IMR-90 (cell line): ENCODE data around the gene PPARD. TPM values are rescaled to one million over a fixed set of nuclear protein-coding genes. Genes with fewer than 3 reads are reported as not detected.

Experiments
- ATAC-seq: fragments of 200-7000 bp; cut with Tn5 transposase; 2 replicates; pipeline ENCODE4 v1.9.1; 2020; ENCODE audit warnings: low read depth, mild to moderate bottlenecking, moderate library complexity
- BruUV-seq: library from RNA; stranded (reverse); fragments of 400-500 nt; replicated peaks from 2 replicates; lab custom pipeline; 2021; lab: Mats Ljungman, UMichigan
- CTCF ChIA-PET: fragments of 300-600 bp; formaldehyde crosslinking; extraction: SDS; loops from one replicate; lab custom pipeline; 2021; ENCODE audit warnings: antibody characterized with exemption; lab: Yijun Ruan, JAX
- POLR2A ChIA-PET: fragments of 300-600 bp; sonication (Branson Sonifier 250); formaldehyde crosslinking; loops from one replicate; lab custom pipeline; 2022; ENCODE audit warnings: antibody characterized with exemption; ENCODE audit not compliant: unreplicated experiment; lab: Charles Lee
- DNase-seq: peaks from one replicate; pipeline ENCODE4 v3.0.0; 2013
- H2AFZ ChIP-seq: replicated peaks from 2 replicates; pipeline ENCODE3; 2013; ENCODE audit warnings: low read length, mild to moderate bottlenecking; ENCODE audit not compliant: poor library complexity
- H2AK5ac ChIP-seq: 2 replicates; pipeline ENCODE4 v1.6.1; 2013; ENCODE audit warnings: low read depth, low read length, inconsistent platforms
- H2AK9ac ChIP-seq: replicated peaks from 2 replicates; pipeline ENCODE3; 2013; ENCODE audit warnings: mild to moderate bottlenecking, low read depth, low read length, moderate library complexity; ENCODE audit not compliant: poor library complexity
- H2BK120ac ChIP-seq: 2 replicates; pipeline ENCODE4 v1.6.1; 2013; ENCODE audit warnings: low read depth, low read length, inconsistent platforms
- H2BK15ac ChIP-seq: 3 replicates; pipeline ENCODE4 v1.6.1; 2013; ENCODE audit warnings: low read depth, low read length, inconsistent platforms
- H2BK20ac ChIP-seq: 2 replicates; pipeline ENCODE4 v1.6.1; 2013; ENCODE audit warnings: low read depth, mild to moderate bottlenecking, inconsistent platforms, low read length, moderate library complexity
- H2BK5ac ChIP-seq: 2 replicates; pipeline ENCODE4 v1.6.1; 2013; ENCODE audit warnings: mild to moderate bottlenecking, low read depth, low read length, inconsistent platforms; ENCODE audit not compliant: poor library complexity, severe bottlenecking
- H3K14ac ChIP-seq: replicated peaks from 2 replicates; pipeline ENCODE4 v1.6.1; 2013; ENCODE audit warnings: low read depth, low read length, inconsistent platforms
- H3K18ac ChIP-seq: 2 replicates; pipeline ENCODE4 v1.6.1; 2013; ENCODE audit warnings: low read depth, low read length, control low read depth
- H3K23ac ChIP-seq: 2 replicates; pipeline ENCODE4 v1.6.1; 2013; ENCODE audit warnings: low read depth, low read length, inconsistent platforms
- H3K27ac ChIP-seq: 2 replicates; pipeline ENCODE4 v1.5.1; 2013; ENCODE audit warnings: mild to moderate bottlenecking, control low read depth, low read length; ENCODE audit not compliant: insufficient read depth
- H3K27me3 ChIP-seq: 2 replicates; pipeline ENCODE4 v1.6.1; 2013; ENCODE audit warnings: low read length; ENCODE audit not compliant: control insufficient read depth, insufficient read depth
- H3K36me3 ChIP-seq: 2 replicates; pipeline ENCODE4 v1.6.1; 2013; ENCODE audit warnings: low read length, mixed read lengths; ENCODE audit not compliant: control insufficient read depth, insufficient read depth
- H3K4ac ChIP-seq: 2 replicates; pipeline ENCODE4 v1.6.1; 2013; ENCODE audit warnings: low read depth, low read length, inconsistent platforms
- H3K4me1 ChIP-seq: 2 replicates; pipeline ENCODE4 v1.6.1; 2013; ENCODE audit warnings: low read length, mixed read lengths; ENCODE audit not compliant: control insufficient read depth, insufficient read depth
- H3K4me2 ChIP-seq: 2 replicates; pipeline ENCODE4 v1.6.1; 2013; ENCODE audit warnings: low read depth, mild to moderate bottlenecking, control low read depth, low read length, moderate library complexity
- H3K4me3 ChIP-seq: 2 replicates; pipeline ENCODE4 v1.5.1; 2013; ENCODE audit warnings: low read depth, mild to moderate bottlenecking, control low read depth, low read length, moderate library complexity; ENCODE audit not compliant: insufficient read depth
- H3K56ac ChIP-seq: 2 replicates; pipeline ENCODE4 v1.6.1; 2013; ENCODE audit warnings: low read length, inconsistent platforms; ENCODE audit not compliant: insufficient read depth; ENCODE audit errors: extremely low read depth
- H3K79me1 ChIP-seq, 2 experiments: 2 replicates each; pipeline ENCODE4 v1.6.1; 2013; ENCODE audit warnings: low read length in 2 of 2, inconsistent platforms in 1 of 2, low read depth in 1 of 2
- H3K9ac ChIP-seq: 2 replicates; pipeline ENCODE4 v1.6.1; 2013; ENCODE audit warnings: low read depth, low read length, control low read depth
- H3K9me1 ChIP-seq: 2 replicates; pipeline ENCODE4 v1.6.1; 2013; ENCODE audit warnings: low read length, inconsistent platforms; ENCODE audit not compliant: insufficient read depth
- H3K9me3 ChIP-seq: 2 replicates; pipeline ENCODE4 v1.6.1; 2013; ENCODE audit warnings: low read length; ENCODE audit not compliant: control insufficient read depth, insufficient read depth
- H4K20me1 ChIP-seq: 2 replicates; pipeline ENCODE4 v1.6.1; 2013; ENCODE audit warnings: low read length, inconsistent platforms; ENCODE audit not compliant: insufficient read depth
- H4K5ac ChIP-seq: 2 replicates; pipeline ENCODE4 v1.6.1; 2013; ENCODE audit warnings: mild to moderate bottlenecking, low read depth, low read length, control low read depth
- H4K8ac ChIP-seq, 2 experiments: 2 replicates each; pipeline ENCODE4 v1.6.1; 2013; ENCODE audit warnings: low read depth in 2 of 2, low read length in 2 of 2, control low read depth in 1 of 2, inconsistent platforms in 1 of 2
- H4K91ac ChIP-seq: 2 replicates; pipeline ENCODE4 v1.6.1; 2013; ENCODE audit warnings: low read depth, low read length, inconsistent platforms; ENCODE audit not compliant: insufficient read depth
- BHLHE40 ChIP-seq: fragments of 150-350 bp; IDR thresholded peaks from 2 replicates; pipeline ENCODE4 v1.6.1; 2016; ENCODE audit warnings: mild to moderate bottlenecking, low read depth, low read length
- CEBPB ChIP-seq: IDR thresholded peaks from 2 replicates; pipeline ENCODE4 v1.6.1; 2012; ENCODE audit warnings: low read depth, low read length, improper control_type of control experiment
- CHD1 ChIP-seq: IDR thresholded peaks from 2 replicates; pipeline ENCODE4 v1.6.1; 2012; ENCODE audit warnings: low read depth, low read length, improper control_type of control experiment
- FOS ChIP-seq: fragments of 150-350 bp; IDR thresholded peaks from 2 replicates; pipeline ENCODE4 v1.6.1; 2016; ENCODE audit warnings: low read depth, low read length
- MAFK ChIP-seq: IDR thresholded peaks from 2 replicates; pipeline ENCODE4 v1.6.1; 2012; ENCODE audit warnings: low read depth, low read length, improper control_type of control experiment
- MAZ ChIP-seq: IDR thresholded peaks from 2 replicates; pipeline ENCODE4 v1.6.1; 2012; ENCODE audit warnings: low read depth, mild to moderate bottlenecking, low read length, improper control_type of control experiment, moderate library complexity, borderline replicate concordance
- RAD21 ChIP-seq: IDR thresholded peaks from 2 replicates; pipeline ENCODE4 v1.6.1; 2012; ENCODE audit warnings: low read length, improper control_type of control experiment
- RCOR1 ChIP-seq: IDR thresholded peaks from 2 replicates; pipeline ENCODE4 v1.6.1; 2012; ENCODE audit warnings: mild to moderate bottlenecking, low read length, improper control_type of control experiment; ENCODE audit not compliant: insufficient replicate concordance
- RFX5 ChIP-seq: IDR thresholded peaks from 2 replicates; pipeline ENCODE4 v1.8.0; 2012; ENCODE audit warnings: low read depth, mild to moderate bottlenecking, low read length, moderate library complexity
- SMC3 ChIP-seq: fragments of 150-350 bp; IDR thresholded peaks from 2 replicates; pipeline ENCODE4 v1.6.1; 2016; ENCODE audit warnings: low read depth, mild to moderate bottlenecking, antibody characterized with exemption, low read length, moderate library complexity
- WGBS, 2 experiments: methylation state at CpG; one replicate each; pipeline versions ENCODE4 v1.1.5 to v1.1.7; 2013; ENCODE audit warnings: missing lambda C conversion rate in 2 of 2; ENCODE audit not compliant: insufficient read length in 1 of 2; ENCODE audit errors: extremely low coverage in 2 of 2; 5-methylcytosine and 5-hydroxymethylcytosine counted together
- dilution Hi-C: fragments of 300-500 bp; cut with HindIII; formaldehyde crosslinking; loops from one replicate; pipeline ENCODE4 v1.14.3; 2018; ENCODE audit warnings: low sequenced_read_pairs; ENCODE audit not compliant: unreplicated experiment
- in situ Hi-C: fragments of 300-500 bp; cut with MboI; formaldehyde crosslinking; loops from 3 replicates; pipeline ENCODE4 v1.14.3; 2019; ENCODE audit warnings: low sequenced_read_pairs, inconsistent platforms, mixed read lengths
- intact Hi-C: fragments of 100-400 bp; cut with micrococcal nuclease; formaldehyde crosslinking; loops from 2 replicates; pipeline ENCODE4 v1.10.0; 2022
- polyA plus RNA-seq, 3 experiments: library from polyadenylated mRNA; depleted of rRNA; stranded (reverse); fragments of >200 nt; gene quantifications; 2 replicates each; pipeline ENCODE4 v1.2.3, GENCODE V29; 2012; ENCODE audit warnings: low replicate concordance in 1 of 3
- total RNA-seq: library from RNA; depleted of rRNA; stranded (reverse); fragments of >200 nt; gene quantifications from 2 replicates; pipeline ENCODE4 v1.2.3, GENCODE V29; 2012
- TF ChIP-seq, protein P1 (sequence below): fragments of 150-350 bp; IDR thresholded peaks from 2 replicates; pipeline ENCODE4 v1.6.1; 2016; ENCODE audit warnings: low read depth, mild to moderate bottlenecking, low read length, moderate library complexity, borderline replicate concordance
- TF ChIP-seq, protein P2 (sequence below): conservative IDR thresholded peaks from 2 replicates; pipeline ENCODE4 v1.5.1; 2012; ENCODE audit warnings: mild to moderate bottlenecking, low read depth, low read length, improper control_type of control experiment

Gene PPARD
- total and polyA plus RNA-seq, 2 of the 4 experiments (the other 2 are of a cell fraction) = 10.4 to 69.0 TPM

DNA sequence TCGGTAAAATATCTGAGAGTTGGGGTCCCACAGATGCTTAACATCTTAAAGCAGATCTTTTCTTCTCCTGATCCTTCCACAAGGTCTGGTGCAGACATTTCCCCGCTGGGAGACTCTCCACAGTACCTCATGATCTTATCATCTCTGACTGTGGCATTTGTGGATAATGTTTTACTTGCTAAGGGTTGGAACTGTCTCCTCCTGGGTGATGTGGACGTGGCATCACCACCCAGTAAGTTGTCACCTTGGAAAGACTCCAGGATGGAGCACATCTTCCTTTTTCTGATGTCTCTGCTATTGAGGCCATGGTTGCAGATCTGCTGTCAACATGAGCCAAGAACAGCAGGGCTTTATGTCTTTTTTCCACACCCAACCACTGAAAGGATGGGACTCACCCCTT, 67.8 kb downstream of the PPARD start:
- H3K36me3 ChIP-seq = peaks cover 36% of the 10 kb centered on the region
- no peak overlapping the region for H3K4me2 ChIP-seq
- H2AK5ac ChIP-seq = no peak overlapping the region
- H2AK9ac ChIP-seq = no peak overlapping the region
- TF ChIP-seq FOS = no peak
- TF ChIP-seq, protein P1, sequence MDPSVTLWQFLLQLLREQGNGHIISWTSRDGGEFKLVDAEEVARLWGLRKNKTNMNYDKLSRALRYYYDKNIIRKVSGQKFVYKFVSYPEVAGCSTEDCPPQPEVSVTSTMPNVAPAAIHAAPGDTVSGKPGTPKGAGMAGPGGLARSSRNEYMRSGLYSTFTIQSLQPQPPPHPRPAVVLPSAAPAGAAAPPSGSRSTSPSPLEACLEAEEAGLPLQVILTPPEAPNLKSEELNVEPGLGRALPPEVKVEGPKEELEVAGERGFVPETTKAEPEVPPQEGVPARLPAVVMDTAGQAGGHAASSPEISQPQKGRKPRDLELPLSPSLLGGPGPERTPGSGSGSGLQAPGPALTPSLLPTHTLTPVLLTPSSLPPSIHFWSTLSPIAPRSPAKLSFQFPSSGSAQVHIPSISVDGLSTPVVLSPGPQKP = no peak
- TF ChIP-seq, protein P2, sequence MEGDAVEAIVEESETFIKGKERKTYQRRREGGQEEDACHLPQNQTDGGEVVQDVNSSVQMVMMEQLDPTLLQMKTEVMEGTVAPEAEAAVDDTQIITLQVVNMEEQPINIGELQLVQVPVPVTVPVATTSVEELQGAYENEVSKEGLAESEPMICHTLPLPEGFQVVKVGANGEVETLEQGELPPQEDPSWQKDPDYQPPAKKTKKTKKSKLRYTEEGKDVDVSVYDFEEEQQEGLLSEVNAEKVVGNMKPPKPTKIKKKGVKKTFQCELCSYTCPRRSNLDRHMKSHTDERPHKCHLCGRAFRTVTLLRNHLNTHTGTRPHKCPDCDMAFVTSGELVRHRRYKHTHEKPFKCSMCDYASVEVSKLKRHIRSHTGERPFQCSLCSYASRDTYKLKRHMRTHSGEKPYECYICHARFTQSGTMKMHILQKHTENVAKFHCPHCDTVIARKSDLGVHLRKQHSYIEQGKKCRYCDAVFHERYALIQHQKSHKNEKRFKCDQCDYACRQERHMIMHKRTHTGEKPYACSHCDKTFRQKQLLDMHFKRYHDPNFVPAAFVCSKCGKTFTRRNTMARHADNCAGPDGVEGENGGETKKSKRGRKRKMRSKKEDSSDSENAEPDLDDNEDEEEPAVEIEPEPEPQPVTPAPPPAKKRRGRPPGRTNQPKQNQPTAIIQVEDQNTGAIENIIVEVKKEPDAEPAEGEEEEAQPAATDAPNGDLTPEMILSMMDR = no peak
- no peak for TF ChIP-seq SMC3
- no peak for TF ChIP-seq BHLHE40
- no peak for TF ChIP-seq RAD21
- TF ChIP-seq MAFK = no peak
- no peak for TF ChIP-seq CHD1
- no peak for TF ChIP-seq MAZ
- TF ChIP-seq RCOR1 = no peak
- TF ChIP-seq RFX5 = no peak
- TF ChIP-seq CEBPB = no peak
- dilution Hi-C loops = no loop called here
- ATAC-seq = no peak
- intact Hi-C loops = no loop called here
- no TSS peak for BruUV-seq
- no peaks in the 10 kb centered on the region for H3K27me3 ChIP-seq
- no peak overlapping the region for H3K23ac ChIP-seq
- no peak overlapping the region for H2BK5ac ChIP-seq
- WGBS, 2 experiments = 0% methylated on average over 1 of the region's 3 CpGs; no CpG with 5 or more reads in 1 of the 2 experiments
- H2BK120ac ChIP-seq = no peak overlapping the region
- no peak overlapping the region for H3K4me3 ChIP-seq
- peaks cover 10% of the 10 kb centered on the region for H3K4me1 ChIP-seq
- no peak overlapping the region for H4K91ac ChIP-seq
- peaks cover 28 to 90% of the 10 kb centered on the region in 2 experiments for H3K79me1 ChIP-seq
- no peak for DNase-seq
- H3K18ac ChIP-seq = no peak overlapping the region
- ChIA-PET CTCF (no interaction called here), POLR2A (no interaction called here)
- H4K5ac ChIP-seq = no peak overlapping the region
- no peaks in the 10 kb centered on the region for H3K9me3 ChIP-seq
- in situ Hi-C loops = no loop called here
- no peak overlapping the region for H2AFZ ChIP-seq
- H3K9ac ChIP-seq = no peak overlapping the region
- no peak overlapping the region for H3K14ac ChIP-seq
- no peak overlapping the region for H3K27ac ChIP-seq
- H3K9me1 ChIP-seq = peaks cover 22% of the 10 kb centered on the region
- H3K56ac ChIP-seq = no peak overlapping the region
- no peak overlapping the region for H2BK20ac ChIP-seq
- H3K4ac ChIP-seq = no peak overlapping the region
- H2BK15ac ChIP-seq = no peak overlapping the region
- peaks cover 13% of the 10 kb centered on the region for H4K20me1 ChIP-seq
- H4K8ac ChIP-seq = no peak overlapping the region
